T-cell (primary cell): Measurements from ENCODE around the gene EYA2. TPM values are rescaled to one million over a fixed set of nuclear protein-coding genes. Genes with fewer than 3 reads are reported as not detected.
"Not testable (repeated sequence)": the region's sequence is repeated elsewhere in the genome, so short reads cannot be mapped to it uniquely, and the experiment has no call there.

Source experiments
- ATAC-seq, 4 experiments: fragments of 200-7000 bp in 3 of 4; fragments of 150-1000 bp in 1 of 4; cut with Tn5 transposase; replicated peaks in 1 of 4; 1 replicate in 3 of 4; 2 replicates in 1 of 4; pipeline ENCODE4 v1.10.0; 2021; ENCODE audit warnings: moderate library complexity in 3 of 4, mild to moderate bottlenecking in 2 of 4, moderate number of reproducible peaks in 1 of 4
- CTCF ChIA-PET, 2 donors: fragments of 300-600 bp; sonication (Branson Sonifier 250); formaldehyde crosslinking; loops; one replicate each; lab custom pipeline; 2022; ENCODE audit warnings: antibody characterized with exemption in 2 of 2; lab: Charles Lee
- POLR2A ChIA-PET, 2 donors: fragments of 300-600 bp; sonication (Branson Sonifier 250); formaldehyde crosslinking; loops; one replicate each; lab custom pipeline; 2022; ENCODE audit warnings: antibody characterized with exemption in 2 of 2; lab: Charles Lee
- DNase-seq, 35 experiments: peaks; one replicate each; pipeline versions ENCODE4 v3.0.0 to v3.0.0-alpha.2; 2013 to 2023
- H3K27ac ChIP-seq: one replicate; pipeline ENCODE4 v1.5.1; 2013; ENCODE audit warnings: low read length
- H3K27me3 ChIP-seq, 2 experiments: replicated peaks in 1 of 2; 1 replicate in 1 of 2; 2 replicates in 1 of 2; pipeline versions ENCODE4 v1.6.1 to v1.7.0; 2013; ENCODE audit warnings: low read length in 1 of 2, mixed read lengths in 1 of 2; ENCODE audit not compliant: control insufficient read depth in 2 of 2, insufficient read depth in 2 of 2; ENCODE audit errors: extremely low read depth in 1 of 2
- H3K36me3 ChIP-seq, 2 donors: 1 replicate in 1 of 2; 2 replicates in 1 of 2; pipeline versions ENCODE4 v1.6.1 to v1.7.0; 2013; ENCODE audit warnings: low read length in 1 of 2; ENCODE audit not compliant: control insufficient read depth in 2 of 2, insufficient read depth in 1 of 2; ENCODE audit errors: extremely low read depth in 1 of 2
- H3K4me1 ChIP-seq, 2 experiments: 1 replicate in 1 of 2; 2 replicates in 1 of 2; pipeline versions ENCODE4 v1.6.1 to v1.7.0; 2013; ENCODE audit warnings: low read length in 2 of 2, mixed read lengths in 1 of 2; ENCODE audit not compliant: insufficient read depth in 2 of 2, control insufficient read depth in 1 of 2; ENCODE audit errors: extremely low read depth in 1 of 2
- H3K4me3 ChIP-seq, 2 donors: 1 replicate in 1 of 2; 2 replicates in 1 of 2; pipeline versions ENCODE4 v1.5.1 to v1.7.0; 2013; ENCODE audit warnings: mild to moderate bottlenecking in 2 of 2, low read length in 1 of 2, moderate library complexity in 1 of 2; ENCODE audit not compliant: control insufficient read depth in 1 of 2; ENCODE audit errors: extremely low read depth in 1 of 2
- H3K9me3 ChIP-seq: 2 replicates; pipeline ENCODE4 v1.7.0; 2013
- H3K27ac Mint-ChIP-seq, 2 donors: one replicate each; pipeline ENCODE4 v1.8.0; 2020 to 2021; ENCODE audit warnings: mild to moderate bottlenecking in 2 of 2, mixed read lengths in 2 of 2
- H3K27me3 Mint-ChIP-seq, 2 donors: one replicate each; pipeline ENCODE4 v1.8.0; 2021 to 2022; ENCODE audit warnings: mixed read lengths in 2 of 2
- H3K36me3 Mint-ChIP-seq: one replicate; pipeline ENCODE4 v1.8.0; 2021; ENCODE audit warnings: mixed read lengths
- H3K4me1 Mint-ChIP-seq, 3 donors: one replicate each; pipeline ENCODE4 v1.8.0; 2020 to 2022; ENCODE audit warnings: mixed read lengths in 3 of 3, mild to moderate bottlenecking in 1 of 3
- H3K4me3 Mint-ChIP-seq, 3 donors: one replicate each; pipeline ENCODE4 v1.8.0; 2020 to 2022; ENCODE audit warnings: mild to moderate bottlenecking in 3 of 3, mixed read lengths in 3 of 3, moderate library complexity in 3 of 3
- H3K9me3 Mint-ChIP-seq, 3 donors: one replicate each; pipeline ENCODE4 v1.8.0; 2020 to 2022; ENCODE audit warnings: mixed read lengths in 3 of 3
- WGBS: methylation state at CpG from one replicate; pipeline ENCODE4 v1.1.5; 2013; ENCODE audit warnings: missing lambda C conversion rate; ENCODE audit not compliant: insufficient coverage; 5-methylcytosine and 5-hydroxymethylcytosine counted together
- total RNA-seq, 35 experiments: library from RNA in 6 of 35; stranded (reverse) in 6 of 35; fragments of 120-200 nt in 1 of 35; gene quantifications; one replicate each; pipeline versions ENCODE4 v1.2.1 to v1.2.4 and lab custom pipeline; 2013 to 2026

The EYA2 gene
- total RNA-seq, 5 donors from 2014 or later (not counting 1 experiment from before 2014, with no cell fraction given) = not detected

GRCh38 chr20:46872328-46873211 lies 22.1 kb upstream of the EYA2 start:
- no peak overlapping the region for H3K27ac ChIP-seq
- peaks cover 0 to 3% (median 0%) of the 10 kb centered on the region in 3 donors for H3K4me1 Mint-ChIP-seq
- no peaks in the 10 kb centered on the region for H3K36me3 ChIP-seq
- ChIA-PET POLR2A (no interaction called here), CTCF (no interaction called here)
- H3K27ac Mint-ChIP-seq = no peak overlapping the region
- no peaks in the 10 kb centered on the region for H3K4me1 ChIP-seq
- H3K9me3 ChIP-seq = no peaks in the 10 kb centered on the region
- H3K9me3 Mint-ChIP-seq = peaks cover 3 to 11% (median 9%) of the 10 kb centered on the region in 3 donors
- WGBS = 46% methylated on average over 5 of the region's 13 CpGs
- peaks cover 3% of the 10 kb centered on the region for H3K36me3 Mint-ChIP-seq
- no peak overlapping the region for H3K4me3 Mint-ChIP-seq
- no peak for DNase-seq
- ATAC-seq = no peak
- H3K27me3 Mint-ChIP-seq = peaks cover 27 to 39% of the 10 kb centered on the region in 2 donors
- H3K27me3 ChIP-seq = peaks cover 0 to 7% of the 10 kb centered on the region in 2 experiments
- no peak overlapping the region for H3K4me3 ChIP-seq

- H3K27me3 Mint-ChIP-seq = peaks cover 10 to 25% of the 10 kb centered on the region in 2 donors
- H3K27ac Mint-ChIP-seq = no peak overlapping the region
- Histone ChIP-seq H3K36me3 (no peaks in the 10 kb centered on the region), H3K27ac (no peak overlapping the region), H3K4me1 (no peaks in the 10 kb centered on the region), H3K9me3 (no peaks in the 10 kb centered on the region), H3K27me3 (peaks cover 0 to 9% of the 10 kb centered on the region in 2 experiments), H3K4me3 (no peak overlapping the region)
- WGBS = no CpG with 5 or more reads among the region's 4 CpGs
- no peaks in the 10 kb centered on the region for H3K36me3 Mint-ChIP-seq
- no peak for DNase-seq
- CTCF ChIA-PET = no interaction called here
- no peak for ATAC-seq
- no peak overlapping the region for H3K4me3 Mint-ChIP-seq
- POLR2A ChIA-PET = no interaction called here
- peaks cover 0 to 3% (median 0%) of the 10 kb centered on the region in 3 donors for H3K9me3 Mint-ChIP-seq
- H3K4me1 Mint-ChIP-seq = peaks cover 0 to 3% (median 0%) of the 10 kb centered on the region in 3 donors
Observed at GRCh38 chr20:46875059-46875458, 19.6 kb upstream of the EYA2 start.

GRCh38 chr20:46879386-46879785 lies 15.3 kb upstream of the EYA2 start:
- Mint-ChIP-seq H3K4me3 (no peak overlapping the region), H3K4me1 (no peaks in the 10 kb centered on the region), H3K27ac (no peak overlapping the region), H3K27me3 (peaks cover 16 to 31% of the 10 kb centered on the region in 2 donors), H3K36me3 (no peaks in the 10 kb centered on the region), H3K9me3 (no peaks in the 10 kb centered on the region)
- DNase-seq = no peak
- 45% methylated on average over 2 of the region's 5 CpGs for WGBS
- H3K4me1 ChIP-seq = no peaks in the 10 kb centered on the region
- ATAC-seq = no peak
- no peak overlapping the region for H3K27ac ChIP-seq
- no peaks in the 10 kb centered on the region for H3K36me3 ChIP-seq
- peaks cover 0 to 18% of the 10 kb centered on the region in 2 experiments for H3K27me3 ChIP-seq
- H3K9me3 ChIP-seq = no peaks in the 10 kb centered on the region
- CTCF ChIA-PET = no interaction called here
- H3K4me3 ChIP-seq = no peak overlapping the region
- POLR2A ChIA-PET = no interaction called here

GRCh38 chr20:46879963-46880362 lies 14.7 kb upstream of the EYA2 start:
- POLR2A ChIA-PET, H3K27ac Mint-ChIP-seq, H3K9me3 Mint-ChIP-seq, H3K4me1 Mint-ChIP-seq, H3K9me3 ChIP-seq, H3K4me3 Mint-ChIP-seq, H3K27ac ChIP-seq, CTCF ChIA-PET, H3K36me3 ChIP-seq, H3K4me3 ChIP-seq, H3K4me1 ChIP-seq, H3K36me3 Mint-ChIP-seq, ATAC-seq, DNase-seq: not testable (repeated sequence)
- peaks cover 0 to 18% of the 10 kb centered on the region in 2 experiments for H3K27me3 ChIP-seq
- WGBS = 70% methylated on average over 1 of the region's 5 CpGs
- H3K27me3 Mint-ChIP-seq = peaks cover 16 to 31% of the 10 kb centered on the region in 2 donors

- Histone ChIP-seq H3K4me1 (no peaks in the 10 kb centered on the region), H3K9me3 (no peaks in the 10 kb centered on the region), H3K27me3 (peaks cover 0 to 12% of the 10 kb centered on the region in 2 experiments), H3K4me3 (no peak overlapping the region), H3K27ac (no peak overlapping the region), H3K36me3 (no peaks in the 10 kb centered on the region)
- no peaks in the 10 kb centered on the region for H3K36me3 Mint-ChIP-seq
- H3K4me3 Mint-ChIP-seq = no peak overlapping the region
- POLR2A ChIA-PET = no interaction called here
- WGBS = 75% methylated on average over 2 of the region's 6 CpGs
- H3K9me3 Mint-ChIP-seq = no peaks in the 10 kb centered on the region
- peaks cover 27 to 33% of the 10 kb centered on the region in 2 donors for H3K27me3 Mint-ChIP-seq
- ATAC-seq (no peak), DNase-seq (no peak)
- no peaks in the 10 kb centered on the region for H3K4me1 Mint-ChIP-seq
- H3K27ac Mint-ChIP-seq = no peak overlapping the region
- CTCF ChIA-PET = no interaction called here
Observed at GRCh38 chr20:46883892-46884291, 10.8 kb upstream of the EYA2 start.

- ChIA-PET POLR2A (no interaction called here), CTCF (no interaction called here)
- Mint-ChIP-seq H3K27ac (no peak overlapping the region), H3K4me1 (peaks cover 0 to 2% (median 0%) of the 10 kb centered on the region in 3 donors), H3K4me3 (no peak overlapping the region), H3K9me3 (peaks cover 0 to 8% (median 5%) of the 10 kb centered on the region in 3 donors), H3K27me3 (peaks cover 27 to 46% of the 10 kb centered on the region in 2 donors), H3K36me3 (no peaks in the 10 kb centered on the region)
- ATAC-seq (no peak), DNase-seq (no peak)
- Histone ChIP-seq H3K9me3 (no peaks in the 10 kb centered on the region), H3K4me3 (no peak overlapping the region), H3K4me1 (no peaks in the 10 kb centered on the region), H3K27me3 (peaks cover 9 to 19% of the 10 kb centered on the region in 2 experiments), H3K27ac (no peak overlapping the region), H3K36me3 (no peaks in the 10 kb centered on the region)
Observed at GRCh38 chr20:46890682-46891081, 4.0 kb upstream of the EYA2 start.
